CD14-positive monocyte (primary cell): Measurements from ENCODE around the gene JMJD1C. TPM values are rescaled to one million over a fixed set of nuclear protein-coding genes. Genes with fewer than 3 reads are reported as not detected.

Source experiments
- DNase-seq, 3 donors: peaks; one replicate each; pipeline ENCODE4 v3.0.0-alpha.2; 2011 to 2022
- H2AFZ ChIP-seq: 2 replicates; pipeline ENCODE4 v1.6.0; 2012; ENCODE audit warnings: mild to moderate bottlenecking, low read depth, low read length, inconsistent platforms; ENCODE audit not compliant: insufficient read depth, poor library complexity, severe bottlenecking
- H3K27ac ChIP-seq, 2 donors: 1 replicate in 1 of 2; 2 replicates in 1 of 2; pipeline ENCODE4 v1.5.1; 2012 to 2013; ENCODE audit warnings: low read length in 2 of 2, control low read depth in 1 of 2, inconsistent platforms in 1 of 2, low read depth in 1 of 2, mild to moderate bottlenecking in 1 of 2
- H3K27me3 ChIP-seq, 2 donors: one replicate each; pipeline versions ENCODE4 v1.6.0 to v1.6.1; 2011 to 2013; ENCODE audit warnings: low read length in 2 of 2; ENCODE audit not compliant: control insufficient read depth in 2 of 2, insufficient read depth in 2 of 2
- H3K36me3 ChIP-seq, 2 donors: replicated peaks in 1 of 2; 1 replicate in 1 of 2; 2 replicates in 1 of 2; pipeline versions ENCODE4 v1.5.1 to v1.6.1; 2012 to 2013; ENCODE audit warnings: low read length in 2 of 2, control low read depth in 1 of 2, inconsistent platforms in 1 of 2, mild to moderate bottlenecking in 1 of 2; ENCODE audit not compliant: insufficient read depth in 2 of 2, control insufficient read depth in 1 of 2
- H3K4me1 ChIP-seq, 2 donors: 1 replicate in 1 of 2; 2 replicates in 1 of 2; pipeline versions ENCODE4 v1.5.1 to v1.6.1; 2012 to 2013; ENCODE audit warnings: low read length in 2 of 2, control low read depth in 1 of 2, inconsistent platforms in 1 of 2, mild to moderate bottlenecking in 1 of 2, moderate library complexity in 1 of 2; ENCODE audit not compliant: insufficient read depth in 2 of 2, control insufficient read depth in 1 of 2
- H3K4me2 ChIP-seq: replicated peaks from 2 replicates; pipeline ENCODE3; 2012; ENCODE audit warnings: low read length, moderate library complexity, mild to moderate bottlenecking; ENCODE audit not compliant: poor library complexity, severe bottlenecking; ENCODE audit errors: extremely low read depth
- H3K4me3 ChIP-seq, 3 experiments: fragments of 200-600 bp in 1 of 3; sonication (generic) in 1 of 3; replicated peaks in 1 of 3; 1 replicate in 2 of 3; 2 replicates in 1 of 3; pipeline ENCODE4 v1.5.1; 2011 to 2013; ENCODE audit warnings: low read length in 3 of 3, mild to moderate bottlenecking in 3 of 3, control low read depth in 2 of 3, low read depth in 2 of 3, inconsistent platforms in 1 of 3, moderate library complexity in 1 of 3
- H3K79me2 ChIP-seq: 2 replicates; pipeline ENCODE4 v1.6.0; 2012; ENCODE audit warnings: mild to moderate bottlenecking, control low read depth, inconsistent platforms, low read length, moderate library complexity; ENCODE audit not compliant: insufficient read depth
- H3K9ac ChIP-seq: 2 replicates; pipeline ENCODE4 v1.6.0; 2017; ENCODE audit warnings: low read length, mild to moderate bottlenecking; ENCODE audit not compliant: insufficient read depth, poor library complexity, severe bottlenecking
- H3K9me3 ChIP-seq, 2 donors: replicated peaks in 1 of 2; 1 replicate in 1 of 2; 2 replicates in 1 of 2; pipeline versions ENCODE4 v1.5.1 to v1.6.1; 2012 to 2013; ENCODE audit warnings: low read length in 2 of 2, control low read depth in 1 of 2; ENCODE audit not compliant: control insufficient read depth in 1 of 2, insufficient read depth in 1 of 2
- H4K20me1 ChIP-seq: 2 replicates; pipeline ENCODE4 v1.6.0; 2012; ENCODE audit warnings: mild to moderate bottlenecking, low read length, control low read depth, moderate library complexity; ENCODE audit not compliant: insufficient read depth
- H3K27ac Mint-ChIP-seq, 7 donors: one replicate each; pipeline ENCODE4 v1.8.0; 2020; ENCODE audit warnings: mild to moderate bottlenecking in 7 of 7, mixed read lengths in 7 of 7, moderate library complexity in 6 of 7, inconsistent platforms in 2 of 7
- H3K27me3 Mint-ChIP-seq, 3 donors: one replicate each; pipeline ENCODE4 v1.8.0; 2021 to 2022; ENCODE audit warnings: low read depth in 3 of 3, mild to moderate bottlenecking in 3 of 3, mixed read lengths in 3 of 3, moderate library complexity in 3 of 3, inconsistent platforms in 1 of 3
- H3K36me3 Mint-ChIP-seq, 2 donors: one replicate each; pipeline ENCODE4 v1.8.0; 2020; ENCODE audit warnings: mixed read lengths in 2 of 2, inconsistent platforms in 1 of 2, mild to moderate bottlenecking in 1 of 2
- H3K4me1 Mint-ChIP-seq: one replicate; pipeline ENCODE4 v1.8.0; 2020; ENCODE audit warnings: mild to moderate bottlenecking, mixed read lengths
- H3K4me3 Mint-ChIP-seq, 2 donors: one replicate each; pipeline ENCODE4 v1.8.0; 2020; ENCODE audit warnings: mild to moderate bottlenecking in 2 of 2, mixed read lengths in 2 of 2, moderate library complexity in 1 of 2
- H3K9me3 Mint-ChIP-seq, 7 donors: one replicate each; pipeline ENCODE4 v1.8.0; 2020 to 2022; ENCODE audit warnings: mixed read lengths in 7 of 7, mild to moderate bottlenecking in 6 of 7, moderate library complexity in 6 of 7, inconsistent platforms in 2 of 7
- CTCF ChIP-seq: fragments of 200-600 bp; IDR thresholded peaks from one replicate; pipeline ENCODE4 v1.8.0; 2022; ENCODE audit warnings: antibody characterized with exemption, mild to moderate bottlenecking
- WGBS: methylation state at CpG from one replicate; pipeline ENCODE4 v1.1.5; 2013; ENCODE audit warnings: missing lambda C conversion rate; ENCODE audit not compliant: insufficient coverage; 5-methylcytosine and 5-hydroxymethylcytosine counted together
- intact Hi-C, 2 donors: fragments of 100-400 bp; cut with micrococcal nuclease; formaldehyde crosslinking; loops; one replicate each; pipeline versions ENCODE4 v1.15.0 to v1.15.1; 2023
- polyA plus RNA-seq, 3 donors: library from polyadenylated mRNA; depleted of rRNA in 1 of 3; unstranded in 2 of 3; stranded (reverse) in 1 of 3; fragments of 300-500 nt in 2 of 3; fragments of >200 nt in 1 of 3; fragmentation: Illumina TruSeq in 2 of 3; gene quantifications; 1 replicate in 2 of 3; 2 replicates in 1 of 3; pipeline ENCODE4 v1.2.3, GENCODE V29; 2012 to 2021

Gene JMJD1C
- polyA plus RNA-seq, 3 donors, result 27.8 to 84.8 (median 46.5) TPM

DNA sequence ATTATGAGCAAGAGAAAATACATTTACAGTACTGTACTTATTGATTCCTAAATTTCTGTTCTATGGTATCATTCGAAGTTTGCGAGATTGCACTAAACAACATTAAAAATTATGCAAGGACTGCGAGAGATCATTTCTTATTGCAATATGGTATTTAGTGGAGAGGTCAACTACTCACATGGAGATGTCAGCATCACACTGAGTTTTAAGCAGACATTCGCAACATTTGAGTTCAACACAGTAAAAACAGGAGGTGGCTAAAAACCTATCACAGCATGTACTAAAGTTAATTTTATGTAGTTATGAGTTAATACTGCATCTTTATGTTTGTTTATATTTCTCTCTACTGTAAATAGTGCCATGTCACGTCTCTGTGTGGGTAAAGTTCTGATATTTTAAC is 53.5 kb downstream of the JMJD1C start:
- H3K36me3 Mint-ChIP-seq, result peaks cover 5 to 11% of the 10 kb centered on the region in 2 donors
- Histone ChIP-seq H3K4me1 (no peaks in the 10 kb centered on the region), H3K27ac (no peak overlapping the region), H3K9me3 (no peaks in the 10 kb centered on the region), H3K27me3 (no peaks in the 10 kb centered on the region), H3K4me3 (no peak overlapping the region), H3K79me2 (peaks cover 45% of the 10 kb centered on the region), H2AFZ (no peak overlapping the region), H4K20me1 (peaks cover 27% of the 10 kb centered on the region), H3K4me2 (no peak overlapping the region), H3K9ac (no peak overlapping the region), H3K36me3 (no peaks in the 10 kb centered on the region)
- no peak for DNase-seq
- no CpG with 5 or more reads among the region's 5 CpGs for WGBS
- intact Hi-C loops, result no loop called here
- no peak overlapping the region for H3K4me3 Mint-ChIP-seq
- no peak for TF ChIP-seq CTCF
- H3K4me1 Mint-ChIP-seq, result peaks cover 11% of the 10 kb centered on the region
- no peak overlapping the region for H3K27ac Mint-ChIP-seq
- H3K9me3 Mint-ChIP-seq, result no peaks in the 10 kb centered on the region
- H3K27me3 Mint-ChIP-seq, result no peaks in the 10 kb centered on the region

GRCh38 chr10:63410633-63411032 is 55.1 kb downstream of the JMJD1C start:
- Histone ChIP-seq H4K20me1 (peaks cover 12% of the 10 kb centered on the region), H3K27ac (no peak overlapping the region), H3K79me2 (peaks cover 33% of the 10 kb centered on the region), H3K27me3 (no peaks in the 10 kb centered on the region), H3K9me3 (no peaks in the 10 kb centered on the region), H2AFZ (no peak overlapping the region), H3K36me3 (peaks cover 0 to 4% of the 10 kb centered on the region in 2 donors), H3K9ac (no peak overlapping the region), H3K4me3 (no peak overlapping the region), H3K4me1 (no peaks in the 10 kb centered on the region), H3K4me2 (no peak overlapping the region)
- Mint-ChIP-seq H3K4me3 (no peak overlapping the region), H3K9me3 (no peaks in the 10 kb centered on the region), H3K27me3 (no peaks in the 10 kb centered on the region), H3K27ac (no peak overlapping the region), H3K4me1 (peaks cover 7% of the 10 kb centered on the region), H3K36me3 (peaks cover 5 to 15% of the 10 kb centered on the region in 2 donors)
- intact Hi-C loops, result no loop called here
- WGBS, result no CpG with 5 or more reads among the region's 1 CpG
- no peak for DNase-seq
- TF ChIP-seq CTCF, result no peak
